Heart right ventricle (tissue), 16 donors: Measurements from ENCODE around the gene TRIM41. TPM values are rescaled to one million over a fixed set of nuclear protein-coding genes. Genes with fewer than 3 reads are reported as not detected.

Source experiments
- ATAC-seq, 8 donors: fragments of 200-7000 bp; cut with Tn5 transposase; one replicate each; pipeline ENCODE4 v1.9.1; 2020; ENCODE audit warnings: mild to moderate bottlenecking in 8 of 8, moderate library complexity in 8 of 8, moderate number of reproducible peaks in 1 of 8
- DNase-seq, 2 donors: peaks; one replicate each; pipeline ENCODE4 v3.0.0-alpha.2; 2020
- H3K27ac ChIP-seq, 10 donors: fragments of 200-600 bp; sonication (generic) in 2 of 10; one replicate each; pipeline versions ENCODE4 v1.5.0 to v1.8.0; 2020 to 2022; ENCODE audit warnings: mild to moderate bottlenecking in 3 of 10
- H3K27me3 ChIP-seq, 7 donors: fragments of 200-600 bp; one replicate each; pipeline ENCODE4 v1.8.0; 2021 to 2022; ENCODE audit warnings: mild to moderate bottlenecking in 2 of 7
- H3K36me3 ChIP-seq, 9 donors: fragments of 200-600 bp; sonication (generic) in 1 of 9; one replicate each; pipeline versions ENCODE4 v1.5.0 to v1.8.0; 2020 to 2022; ENCODE audit warnings: mild to moderate bottlenecking in 2 of 9
- H3K4me1 ChIP-seq, 9 donors: fragments of 200-600 bp; sonication (generic) in 1 of 9; one replicate each; pipeline versions ENCODE4 v1.5.0 to v1.8.0; 2020 to 2022; ENCODE audit warnings: mild to moderate bottlenecking in 4 of 9
- H3K4me3 ChIP-seq, 10 donors: fragments of 200-600 bp; sonication (generic) in 2 of 10; one replicate each; pipeline versions ENCODE4 v1.5.0 to v1.8.0; 2020 to 2022; ENCODE audit warnings: mild to moderate bottlenecking in 7 of 10, moderate library complexity in 2 of 10
- H3K9me3 ChIP-seq, 11 donors: fragments of 200-600 bp in 10 of 11; sonication (generic) in 2 of 11; one replicate each; pipeline versions ENCODE4 v1.5.0 to v1.8.0; 2013 to 2022; ENCODE audit warnings: mild to moderate bottlenecking in 2 of 11, control low read depth in 1 of 11, moderate library complexity in 1 of 11
- WGBS, 2 donors: extraction: QIAGEN DNeasy Blood & Tissue Kit; methylation state at CpG; one replicate each; pipeline ENCODE4 v1.1.7; 2013; ENCODE audit warnings: inconsistent platforms in 1 of 2; 5-methylcytosine and 5-hydroxymethylcytosine counted together
- intact Hi-C, 10 donors: fragments of 100-400 bp; cut with DNase I; formaldehyde crosslinking; loops; one replicate each; pipeline versions ENCODE4 v1.11.1 to v1.14.2; 2022
- polyA plus RNA-seq, 2 donors: library from polyadenylated mRNA; stranded (reverse); fragments of 200-250 nt; gene quantifications; one replicate each; pipeline ENCODE4 v1.2.3, GENCODE V29; 2013
- total RNA-seq, 10 donors: library from RNA; stranded (reverse); fragmentation: NEBNext Ultra II Directional in 3 of 10; extraction: Animal tissue kit (Norgen Biotek cat#: 25700) in 3 of 10; gene quantifications; one replicate each; pipeline versions ENCODE4 v1.2.1 to v1.2.4, GENCODE V29; 2021 to 2023
- TF ChIP-seq, protein P1 (sequence below), 9 donors: fragments of 200-600 bp; sonication (generic) in 2 of 9; IDR thresholded peaks; one replicate each; pipeline versions ENCODE4 v1.5.0 to v1.8.0; 2021 to 2022; ENCODE audit warnings: antibody characterized with exemption in 9 of 9, mild to moderate bottlenecking in 5 of 9, moderate library complexity in 1 of 9
- donor health status: Arrhythmogenic right ventricular cardiomyopathy.
- donor health status: ischemic (EF 13 %, LVEDD 7.1; RV severe dilation, severe dysfunction).
- donor health status: healthy with polysubstance abuse.
- donor health status: DM: no; HTN: yes; CAD: no.
- donor health status: DM: no; HTN: no; CAD: no.
- donor health status: ischemic (EF 25% LVEDD 6.9; RV normal size, moderate dysfunction).
- donor health status: ischemic (EF 25% LVEDD 5.7; RV mildly dilated, moderate dysfunction).
- donor health status: healthy.
- donor health status: DM: yes; HTN: yes; CAD: no.
- donor health status: Ischemic cardiomyopathy.
- donor health status: ischemic (EF 35%, LVEDD 5.7; RV mildly dilated, moderate dysfunction).
- donor health status: nonischemic (EF 11% LVEDD 7.7; RV severe dilation, severe dysfunction).
- donor health status: DM: yes; HTN: yes; CAD: no.
- donor health status: PGD.
- donor health status: ischemic (EF 29% LVEDD 5.4; RV normal size, mild dysfunction).
- donor health status: nonischemic (EF 23%, LVEDD 6.1; RV moderate dilation, normal function).

Gene TRIM41
- total and polyA plus RNA-seq, 12 donors: 12.1 to 28.2 (median 25.2) TPM

DNA sequence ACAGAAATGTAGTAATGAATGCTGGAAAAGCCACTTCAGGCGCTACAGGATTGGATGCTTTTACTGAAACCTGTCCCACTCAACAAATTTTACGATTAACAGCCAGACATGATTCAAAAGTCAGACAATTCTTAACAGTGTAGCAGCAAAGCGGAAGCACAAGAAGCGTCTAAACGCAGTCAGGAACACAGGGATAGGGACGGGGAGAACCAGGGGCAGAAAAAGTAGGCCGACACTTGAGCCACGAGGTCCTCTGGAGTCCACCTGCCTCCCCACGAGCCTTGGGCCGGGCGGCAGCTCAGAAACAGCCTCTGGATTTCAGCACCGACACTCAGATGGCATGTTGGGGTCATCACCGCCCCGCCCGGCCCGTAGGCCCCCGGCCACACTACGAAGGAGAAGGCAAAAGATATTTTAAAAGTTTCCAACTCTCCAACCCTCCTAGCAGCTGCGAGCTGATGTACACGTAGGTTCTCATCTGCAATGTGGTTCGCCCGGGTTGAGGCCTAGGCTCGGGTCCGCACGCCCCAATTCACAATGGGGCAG is 20.0 kb downstream of the TRIM41 start:
- H3K4me3 ChIP-seq: peak overlapping the region; percentile 76 to 94 (median 80)
- peaks cover 2 to 48% (median 42%) of the 10 kb centered on the region in 9 donors for H3K36me3 ChIP-seq
- H3K27ac ChIP-seq: peak overlapping the region; percentile 66 to 99 (median 96)
- intact Hi-C loops: loop anchor here in 5 of 10 donors (1.0 to 10.0 kb wide), 4 partner anchors 19 to 428 kb away; partner anchors contain the start of gene TRIM41 (in 4 of the 5)
- peaks cover 20 to 71% (median 52%) of the 10 kb centered on the region in 9 donors for H3K4me1 ChIP-seq
- ATAC-seq (peak in 5 of 8 donors; percentile 0 to 6 (median 2)), DNase-seq (no peak)
- H3K9me3 ChIP-seq: no peaks in the 10 kb centered on the region
- 1% methylated on average over 25 of the region's 25 CpGs for WGBS, 2 donors
- TF ChIP-seq, protein P1, sequence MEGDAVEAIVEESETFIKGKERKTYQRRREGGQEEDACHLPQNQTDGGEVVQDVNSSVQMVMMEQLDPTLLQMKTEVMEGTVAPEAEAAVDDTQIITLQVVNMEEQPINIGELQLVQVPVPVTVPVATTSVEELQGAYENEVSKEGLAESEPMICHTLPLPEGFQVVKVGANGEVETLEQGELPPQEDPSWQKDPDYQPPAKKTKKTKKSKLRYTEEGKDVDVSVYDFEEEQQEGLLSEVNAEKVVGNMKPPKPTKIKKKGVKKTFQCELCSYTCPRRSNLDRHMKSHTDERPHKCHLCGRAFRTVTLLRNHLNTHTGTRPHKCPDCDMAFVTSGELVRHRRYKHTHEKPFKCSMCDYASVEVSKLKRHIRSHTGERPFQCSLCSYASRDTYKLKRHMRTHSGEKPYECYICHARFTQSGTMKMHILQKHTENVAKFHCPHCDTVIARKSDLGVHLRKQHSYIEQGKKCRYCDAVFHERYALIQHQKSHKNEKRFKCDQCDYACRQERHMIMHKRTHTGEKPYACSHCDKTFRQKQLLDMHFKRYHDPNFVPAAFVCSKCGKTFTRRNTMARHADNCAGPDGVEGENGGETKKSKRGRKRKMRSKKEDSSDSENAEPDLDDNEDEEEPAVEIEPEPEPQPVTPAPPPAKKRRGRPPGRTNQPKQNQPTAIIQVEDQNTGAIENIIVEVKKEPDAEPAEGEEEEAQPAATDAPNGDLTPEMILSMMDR (IDR thresholded peaks at IDR 0.05): no peak
- H3K27me3 ChIP-seq: no peaks in the 10 kb centered on the region

DNA sequence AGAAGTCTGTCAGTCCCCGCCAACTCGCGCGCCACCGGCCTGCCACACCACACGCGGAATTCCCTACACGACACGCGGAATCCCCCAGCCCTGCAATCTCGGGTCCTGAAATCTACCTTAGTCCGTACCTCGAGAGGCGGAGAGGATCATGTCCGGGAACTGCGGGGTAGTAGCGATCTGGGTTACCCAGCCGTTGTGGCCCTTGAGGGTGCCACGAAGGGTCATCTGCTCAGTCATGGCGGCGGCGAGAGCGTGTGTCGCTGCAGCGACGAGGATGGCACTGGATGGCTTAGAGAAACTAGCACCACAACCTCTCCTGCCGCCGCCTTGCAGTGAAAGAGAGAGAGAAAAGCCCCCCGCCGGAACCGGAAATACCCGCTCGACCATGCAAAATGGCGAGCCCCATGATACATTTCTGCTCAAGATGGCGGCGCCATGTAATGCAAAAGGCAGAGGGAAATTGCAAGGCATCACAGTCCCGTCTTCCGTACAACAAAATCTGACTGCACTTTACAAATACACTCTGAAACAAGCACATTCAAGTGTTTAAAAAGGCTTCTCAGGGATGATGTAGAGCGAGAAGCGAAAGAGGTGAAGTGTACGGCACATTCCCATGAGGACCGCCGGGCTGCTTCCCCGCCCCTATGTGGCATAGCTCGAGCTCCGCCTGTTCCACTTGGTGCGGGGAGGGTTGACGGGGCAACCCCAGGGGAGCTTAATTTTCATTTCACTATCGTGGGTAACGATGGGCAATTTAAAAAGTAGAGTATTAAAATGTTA is 20.7 kb downstream of the TRIM41 start, which contains the start of gene RACK1:
RACK1 (minus strand) TSS at position 343 of the 780 bp plus-strand sequence; CDS start at position 237, 106 bp downstream.
- 0% methylated on average over 50 of the region's 50 CpGs for WGBS, 2 donors
- intact Hi-C loops: loop anchor here in 5 of 10 donors (1.0 to 10.0 kb wide), 4 partner anchors 19 to 429 kb away; partner anchors contain the start of gene TRIM41 (in 4 of the 5)

DNA sequence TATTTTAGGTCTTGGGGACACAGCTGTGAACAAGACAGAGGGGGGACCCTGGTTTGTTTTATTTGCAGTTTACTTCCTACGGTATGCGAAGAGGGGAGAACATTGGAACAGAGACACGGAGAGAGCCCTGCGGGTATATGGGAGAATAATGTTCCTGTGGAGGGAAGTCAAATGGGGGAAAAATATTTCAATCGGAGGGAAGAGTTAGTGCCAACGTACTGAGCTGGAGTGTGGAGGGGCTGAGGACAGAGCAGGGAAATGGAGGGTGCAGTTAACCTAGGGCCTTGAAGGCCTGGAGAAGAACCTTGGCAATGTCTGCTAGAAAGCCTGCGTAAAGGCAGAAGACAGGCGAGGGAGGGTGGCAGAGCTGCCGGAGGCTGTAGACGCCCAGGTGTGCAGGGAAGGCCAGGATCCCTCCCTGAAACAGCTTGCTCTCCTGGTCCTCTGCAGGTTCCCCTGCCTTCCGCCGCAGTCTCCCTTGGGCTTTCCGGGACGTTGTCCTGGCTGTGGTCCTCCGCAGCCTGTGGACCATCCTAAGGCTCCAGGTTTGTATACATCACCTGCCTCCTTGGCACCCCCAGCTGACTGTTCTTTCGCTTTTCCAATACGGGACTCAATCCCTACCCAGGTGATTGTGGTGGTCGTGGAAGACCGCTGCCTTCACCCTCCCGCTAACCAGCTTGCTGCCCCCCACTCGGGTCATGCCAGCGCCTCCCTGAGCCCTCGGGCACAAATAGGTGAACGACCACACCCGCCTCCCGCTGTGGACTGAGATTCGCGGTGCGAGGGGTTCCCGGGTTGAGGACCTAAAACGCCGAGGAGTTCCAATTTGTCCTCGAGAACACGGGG is 22.6 kb downstream of the TRIM41 start:
- peak overlapping the region; percentile 60 to 94 (median 83) for H3K4me3 ChIP-seq
- WGBS, 2 donors: 25 to 28% methylated on average over 34 of the region's 34 CpGs
- H3K27me3 ChIP-seq: no peaks in the 10 kb centered on the region
- no peak for DNase-seq
- H3K36me3 ChIP-seq: peaks cover 0 to 33% (median 16%) of the 10 kb centered on the region in 9 donors
- intact Hi-C loops: loop anchor here in 3 of 10 donors (1.0 to 10.0 kb wide), 4 partner anchors 54 to 431 kb away; no protein-coding TSS in a partner anchor
- peaks cover 23 to 81% (median 72%) of the 10 kb centered on the region in 9 donors for H3K4me1 ChIP-seq
- peak overlapping the region; percentile 93 to 99 (median 98) for H3K27ac ChIP-seq
- TF ChIP-seq, protein P1 (IDR thresholded peaks at IDR 0.05): no peak
- no peaks in the 10 kb centered on the region for H3K9me3 ChIP-seq
- ATAC-seq: no peak

More for the DNA sequence above, 20.7 kb downstream of the TRIM41 start, which contains the start of gene RACK1:
- H3K27me3 ChIP-seq: no peaks in the 10 kb centered on the region
- peak; percentile 61 to 76 (median 70) for ATAC-seq
- TF ChIP-seq, protein P1 (IDR thresholded peaks at IDR 0.05): no peak
- DNase-seq: peak; percentile 85 to 93
- H3K27ac ChIP-seq: peak within 1 kb of the TSS; percentile 66 to 99 (median 96)
- H3K9me3 ChIP-seq: no peaks in the 10 kb centered on the region
- peak within 1 kb of the TSS; percentile 76 to 94 (median 80) for H3K4me3 ChIP-seq
- peaks cover 0 to 41% (median 35%) of the 10 kb centered on the region in 9 donors for H3K36me3 ChIP-seq
- peaks cover 23 to 77% (median 59%) of the 10 kb centered on the region in 9 donors for H3K4me1 ChIP-seq
